ENCODE data around the gene MPG. TPM values are rescaled to one million over a fixed set of nuclear protein-coding genes. Genes with fewer than 3 reads are reported as not detected.

Gene MPG
- total and polyA plus RNA-seq, 10 of the 15 experiments (the other 5 are each of a cell fraction or from before 2014, with no cell fraction given), result 0.32 to 193 (median 55.7) TPM

DNA sequence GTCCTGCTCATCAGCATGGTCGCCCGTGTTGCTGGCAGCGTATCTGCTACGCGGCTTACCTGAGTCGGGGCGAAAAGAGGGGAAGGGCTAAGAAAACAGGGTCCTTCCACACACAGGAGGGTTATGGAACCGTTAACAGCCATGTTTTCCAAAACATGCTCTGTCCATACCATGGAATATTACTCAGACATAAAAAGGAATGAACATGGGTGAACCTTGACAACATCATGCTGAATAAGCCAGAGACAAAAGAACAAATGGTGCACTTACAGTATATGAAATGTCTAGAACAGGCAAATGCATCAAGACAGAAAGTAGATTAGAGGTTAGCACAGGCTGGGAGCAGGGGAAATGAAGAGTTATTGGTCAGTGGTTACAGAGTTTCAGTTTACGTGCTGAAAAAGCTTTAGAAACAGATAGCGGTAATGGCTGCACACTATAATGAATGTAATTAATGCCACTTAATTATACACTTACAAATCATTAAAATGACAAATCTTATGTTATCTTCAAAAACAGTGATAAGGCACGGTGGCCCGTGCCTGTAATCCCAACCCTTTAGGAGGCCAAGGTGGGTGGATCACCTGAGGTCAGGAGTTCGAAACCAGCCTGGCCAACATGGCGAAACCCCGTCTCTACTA lies 52.6 kb downstream of the MPG start:
- Histone ChIP-seq H2AFZ (ENCODE audit: control insufficient read depth, low read depth, low read length) (no peak overlapping the region), H4K20me1 (ENCODE audit: control insufficient read depth, insufficient read depth) (no peaks in the 10 kb centered on the region), H3K4me2 (ENCODE audit: control insufficient read depth, insufficient read depth) (no peak overlapping the region), H3K9ac (ENCODE audit: control insufficient read depth, insufficient read depth, low read length) (no peak overlapping the region), H3K79me2 (ENCODE audit: control insufficient read depth, insufficient read depth, low read length) (peaks cover 16% of the 10 kb centered on the region), H3K9me3 (replicated peaks; ENCODE audit: control insufficient read depth, insufficient read depth, low read length) (no peaks in the 10 kb centered on the region; the same call in 2 of the 3 replicates), H3K27me3 (replicated peaks in 1 of 2; ENCODE audit: control insufficient read depth in 2 of 2, insufficient read depth in 2 of 2, low read length in 1 of 2) (no peaks in the 10 kb centered on the region), H3K4me1 (ENCODE audit: control insufficient read depth, insufficient read depth, low read length) (peaks cover 11% of the 10 kb centered on the region), H3K27ac (ENCODE audit: control insufficient read depth, insufficient read depth) (no peak overlapping the region; the same call in 1 of the 2 replicates), H3K36me3 (ENCODE audit: control insufficient read depth in 2 of 2, insufficient read depth in 2 of 2, low read length in 1 of 2) (no peaks in the 10 kb centered on the region; a peak in 1 of 4 replicates), H3K4me3 (no peak overlapping the region)
- POLR2A ChIA-PET, result interaction anchor here (0.6 kb wide), 2 partner anchors 11 to 215 kb away, joined by 3 to 4 read pairs; no protein-coding TSS in a partner anchor
- SMC1A ChIA-PET (ENCODE audit: uncharacterized antibody, unreplicated experiment), result no interaction called here
- WGBS (ENCODE audit: insufficient coverage, insufficient replicate concordance, low lambda C conversion rate, missing lambda C conversion rate), result 81% methylated on average over 8 of the region's 15 CpGs
- TF ChIP-seq, protein P1, sequence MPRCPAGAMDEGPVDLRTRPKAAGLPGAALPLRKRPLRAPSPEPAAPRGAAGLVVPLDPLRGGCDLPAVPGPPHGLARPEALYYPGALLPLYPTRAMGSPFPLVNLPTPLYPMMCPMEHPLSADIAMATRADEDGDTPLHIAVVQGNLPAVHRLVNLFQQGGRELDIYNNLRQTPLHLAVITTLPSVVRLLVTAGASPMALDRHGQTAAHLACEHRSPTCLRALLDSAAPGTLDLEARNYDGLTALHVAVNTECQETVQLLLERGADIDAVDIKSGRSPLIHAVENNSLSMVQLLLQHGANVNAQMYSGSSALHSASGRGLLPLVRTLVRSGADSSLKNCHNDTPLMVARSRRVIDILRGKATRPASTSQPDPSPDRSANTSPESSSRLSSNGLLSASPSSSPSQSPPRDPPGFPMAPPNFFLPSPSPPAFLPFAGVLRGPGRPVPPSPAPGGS (IDR thresholded peaks at IDR 0.05; ENCODE audit: borderline replicate concordance, insufficient read depth, low read depth, low read length, poor library complexity, severe bottlenecking), result no peak
- no peak for TF ChIP-seq NFIC (IDR thresholded peaks at IDR 0.05; ENCODE audit: low read depth, low read length)
- TF ChIP-seq, protein P2, sequence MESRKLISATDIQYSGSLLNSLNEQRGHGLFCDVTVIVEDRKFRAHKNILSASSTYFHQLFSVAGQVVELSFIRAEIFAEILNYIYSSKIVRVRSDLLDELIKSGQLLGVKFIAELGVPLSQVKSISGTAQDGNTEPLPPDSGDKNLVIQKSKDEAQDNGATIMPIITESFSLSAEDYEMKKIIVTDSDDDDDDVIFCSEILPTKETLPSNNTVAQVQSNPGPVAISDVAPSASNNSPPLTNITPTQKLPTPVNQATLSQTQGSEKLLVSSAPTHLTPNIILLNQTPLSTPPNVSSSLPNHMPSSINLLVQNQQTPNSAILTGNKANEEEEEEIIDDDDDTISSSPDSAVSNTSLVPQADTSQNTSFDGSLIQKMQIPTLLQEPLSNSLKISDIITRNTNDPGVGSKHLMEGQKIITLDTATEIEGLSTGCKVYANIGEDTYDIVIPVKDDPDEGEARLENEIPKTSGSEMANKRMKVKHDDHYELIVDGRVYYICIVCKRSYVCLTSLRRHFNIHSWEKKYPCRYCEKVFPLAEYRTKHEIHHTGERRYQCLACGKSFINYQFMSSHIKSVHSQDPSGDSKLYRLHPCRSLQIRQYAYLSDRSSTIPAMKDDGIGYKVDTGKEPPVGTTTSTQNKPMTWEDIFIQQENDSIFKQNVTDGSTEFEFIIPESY (IDR thresholded peaks at IDR 0.05), result 0 out of 2 replicates have a peak, but pooled peaks have one; percentile 33
- ATAC-seq (peak; percentile 53), DNase-seq (ENCODE audit: low read depth, low spot score) (no peak), FAIRE-seq (no peak)
- RAD21 ChIA-PET (ENCODE audit: unreplicated experiment), result interaction anchor here (1.1 kb wide), 1 partner anchor 14 kb away, joined by 3 read pairs; no protein-coding TSS in a partner anchor
- CTCF ChIA-PET, result interaction anchor here (0.6 to 1.6 kb wide), 2 partner anchors 12 to 90 kb away, joined by 3 to 5 read pairs; no protein-coding TSS in a partner anchor
- in situ Hi-C loops (cut with MboI), result no loop called here
- BruUV-seq (replicated peaks), result no TSS peak
- intact Hi-C loops (cut with micrococcal nuclease; ENCODE audit: unreplicated experiment), result no loop called here

Data from GM12878 (cell line).